Astrocyte of the cerebellum (primary cell): ENCODE data around the gene OST4.

Experiments used
- DNase-seq: peaks from one replicate; pipeline ENCODE4 v3.0.0-alpha.2; 2011; ENCODE audit warnings: low read depth
- H3K4me3 ChIP-seq: 2 replicates; pipeline ENCODE4 v1.5.1; 2011; ENCODE audit warnings: mild to moderate bottlenecking, low read depth, low read length, moderate library complexity
- in situ Hi-C: cut with HindIII; loops from 2 replicates; pipeline ENCODE4 v1.10.0; 2017; ENCODE audit warnings: low sequenced_read_pairs
- TF ChIP-seq, protein P1 (sequence below): IDR thresholded peaks from 2 replicates; pipeline ENCODE4 v1.5.1; 2012; ENCODE audit warnings: low read length, low read depth, moderate library complexity, mild to moderate bottlenecking; ENCODE audit errors: missing control alignments

The OST4 gene

DNA sequence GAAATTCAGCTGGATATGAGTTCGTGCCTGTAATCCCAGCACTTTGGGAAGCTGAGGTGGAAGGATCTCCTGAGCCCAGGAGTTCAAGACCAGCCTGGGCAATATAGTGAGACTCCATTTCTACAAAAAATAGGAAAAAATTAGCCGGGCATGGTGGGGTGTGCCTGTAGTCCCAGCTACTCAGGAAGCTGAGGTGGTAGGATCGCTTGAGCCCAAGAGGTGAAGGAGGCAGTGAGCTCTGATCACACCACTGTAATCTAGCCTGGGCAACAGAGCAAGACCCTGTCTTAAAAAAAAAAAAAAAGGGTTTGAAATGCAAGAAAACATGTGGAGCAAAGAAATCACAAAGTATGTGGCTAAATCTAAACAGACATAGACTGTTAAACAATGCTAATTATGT is 37.6 kb upstream of the OST4 start:
- in situ Hi-C loops = no loop called here
- no peak for DNase-seq
- TF ChIP-seq, protein P1, sequence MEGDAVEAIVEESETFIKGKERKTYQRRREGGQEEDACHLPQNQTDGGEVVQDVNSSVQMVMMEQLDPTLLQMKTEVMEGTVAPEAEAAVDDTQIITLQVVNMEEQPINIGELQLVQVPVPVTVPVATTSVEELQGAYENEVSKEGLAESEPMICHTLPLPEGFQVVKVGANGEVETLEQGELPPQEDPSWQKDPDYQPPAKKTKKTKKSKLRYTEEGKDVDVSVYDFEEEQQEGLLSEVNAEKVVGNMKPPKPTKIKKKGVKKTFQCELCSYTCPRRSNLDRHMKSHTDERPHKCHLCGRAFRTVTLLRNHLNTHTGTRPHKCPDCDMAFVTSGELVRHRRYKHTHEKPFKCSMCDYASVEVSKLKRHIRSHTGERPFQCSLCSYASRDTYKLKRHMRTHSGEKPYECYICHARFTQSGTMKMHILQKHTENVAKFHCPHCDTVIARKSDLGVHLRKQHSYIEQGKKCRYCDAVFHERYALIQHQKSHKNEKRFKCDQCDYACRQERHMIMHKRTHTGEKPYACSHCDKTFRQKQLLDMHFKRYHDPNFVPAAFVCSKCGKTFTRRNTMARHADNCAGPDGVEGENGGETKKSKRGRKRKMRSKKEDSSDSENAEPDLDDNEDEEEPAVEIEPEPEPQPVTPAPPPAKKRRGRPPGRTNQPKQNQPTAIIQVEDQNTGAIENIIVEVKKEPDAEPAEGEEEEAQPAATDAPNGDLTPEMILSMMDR = no peak
- no peak overlapping the region for H3K4me3 ChIP-seq

DNA sequence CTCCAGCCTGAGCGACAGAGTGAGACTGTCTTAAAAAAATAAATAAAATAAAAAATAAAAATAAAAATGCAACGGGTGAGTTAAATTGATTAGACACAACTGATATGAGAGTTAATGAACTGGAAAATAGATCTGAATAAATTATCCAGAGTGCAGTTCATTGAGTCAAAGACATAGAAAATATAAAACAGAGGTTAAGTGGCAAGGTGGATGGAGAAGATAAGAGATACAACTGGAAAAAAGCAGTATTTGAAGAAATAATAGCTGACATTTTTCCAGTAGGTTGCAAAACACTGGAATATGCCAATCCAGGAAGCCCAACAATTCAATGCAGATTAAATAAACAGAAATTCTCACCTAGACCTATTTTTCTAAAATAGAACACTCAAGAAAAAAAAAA is 36.8 kb upstream of the OST4 start:
- DNase-seq = no peak
- in situ Hi-C loops = no loop called here
- TF ChIP-seq, protein P1 = no peak
- H3K4me3 ChIP-seq = no peak overlapping the region

DNA sequence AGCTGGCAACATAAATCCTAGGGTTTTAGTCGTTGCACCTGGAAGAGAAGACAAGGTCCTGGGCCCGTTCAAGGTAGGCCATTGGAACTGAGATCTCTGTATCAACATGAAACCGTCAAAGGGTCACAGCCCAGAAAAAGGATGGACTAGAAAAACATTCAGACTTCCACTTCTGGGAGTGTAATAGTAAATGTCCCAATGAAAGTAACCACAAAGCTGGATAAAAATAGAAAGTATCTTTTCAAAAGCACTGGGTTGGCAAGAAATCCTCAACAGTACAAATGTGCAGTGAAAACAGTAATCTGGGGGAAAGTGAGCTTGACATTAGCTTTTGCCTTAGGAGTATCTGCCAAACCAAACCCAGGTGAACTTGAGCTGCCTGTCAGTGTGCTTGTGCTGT is 34.5 kb upstream of the OST4 start:
- H3K4me3 ChIP-seq = no peak overlapping the region
- in situ Hi-C loops = no loop called here
- TF ChIP-seq, protein P1 = no peak
- DNase-seq = no peak

DNA sequence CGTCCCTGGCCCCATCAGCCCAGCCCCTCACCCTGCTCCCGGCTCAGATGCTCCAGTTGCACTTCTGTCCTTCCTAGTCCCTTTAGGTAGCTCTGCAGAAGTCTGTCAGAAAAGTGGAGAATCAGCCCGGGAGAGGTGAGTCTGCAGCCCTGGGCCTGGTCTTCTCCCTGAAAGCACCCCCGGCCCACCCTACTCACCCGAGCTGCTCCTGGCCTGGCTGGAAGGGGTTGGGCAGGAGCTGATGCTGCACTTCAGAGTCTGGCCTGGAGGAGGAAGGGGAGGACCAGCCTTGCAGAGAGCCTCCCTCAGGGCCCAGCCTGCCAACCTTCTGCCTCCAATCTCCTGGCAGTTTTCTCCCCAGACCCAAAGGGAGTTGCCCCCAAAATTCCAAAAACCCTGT is 30.9 kb upstream of the OST4 start:
- TF ChIP-seq, protein P1 = no peak
- in situ Hi-C loops = no loop called here
- H3K4me3 ChIP-seq = no peak overlapping the region
- no peak for DNase-seq

DNA sequence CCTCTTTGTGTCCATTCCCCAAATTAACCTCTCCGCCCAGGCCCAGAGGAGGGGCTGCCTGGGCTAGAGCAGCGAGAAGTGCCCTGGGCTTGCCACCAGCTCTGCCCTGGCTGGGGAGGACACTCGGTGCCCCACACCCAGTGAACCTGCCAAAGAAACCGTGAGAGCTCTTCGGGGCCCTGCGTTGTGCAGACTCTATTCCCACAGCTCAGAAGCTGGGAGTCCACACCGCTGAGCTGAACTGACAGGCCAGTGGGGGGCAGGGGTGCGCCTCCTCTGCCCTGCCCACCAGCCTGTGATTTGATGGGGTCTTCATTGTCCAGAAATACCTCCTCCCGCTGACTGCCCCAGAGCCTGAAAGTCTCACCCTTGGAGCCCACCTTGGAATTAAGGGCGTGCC is 28.6 kb upstream of the OST4 start:
- no peak overlapping the region for H3K4me3 ChIP-seq
- TF ChIP-seq, protein P1 = no peak
- DNase-seq = no peak
- in situ Hi-C loops = no loop called here

DNA sequence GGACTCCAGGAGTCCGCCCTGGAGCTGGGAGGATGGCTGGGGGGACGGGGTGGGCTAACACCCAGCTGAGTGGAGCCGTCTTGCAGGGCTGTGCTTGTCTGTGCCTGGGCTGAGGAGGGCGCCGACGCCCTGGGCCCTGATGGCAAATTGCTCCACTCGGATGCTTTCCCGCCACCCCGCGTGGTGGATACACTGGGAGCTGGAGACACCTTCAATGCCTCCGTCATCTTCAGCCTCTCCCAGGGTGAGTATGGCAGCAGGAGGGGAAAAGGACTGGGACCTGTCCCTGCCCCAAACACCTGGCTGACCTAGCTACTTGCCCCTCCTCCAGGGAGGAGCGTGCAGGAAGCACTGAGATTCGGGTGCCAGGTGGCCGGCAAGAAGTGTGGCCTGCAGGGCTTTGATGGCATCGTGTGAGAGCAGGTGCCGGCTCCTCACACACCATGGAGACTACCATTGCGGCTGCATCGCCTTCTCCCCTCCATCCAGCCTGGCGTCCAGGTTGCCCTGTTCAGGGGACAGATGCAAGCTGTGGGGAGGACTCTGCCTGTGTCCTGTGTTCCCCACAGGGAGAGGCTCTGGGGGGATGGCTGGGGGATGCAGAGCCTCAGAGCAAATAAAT is 28.0 kb upstream of the OST4 start:
- in situ Hi-C loops = no loop called here
- H3K4me3 ChIP-seq = no peak overlapping the region
- DNase-seq = no peak
- TF ChIP-seq, protein P1 = no peak
